ENCODE measurements around the gene COMMD1.
A peak's percentile ranks its signal among the peaks of the same experiment; 100 is the strongest.

Gene COMMD1

DNA sequence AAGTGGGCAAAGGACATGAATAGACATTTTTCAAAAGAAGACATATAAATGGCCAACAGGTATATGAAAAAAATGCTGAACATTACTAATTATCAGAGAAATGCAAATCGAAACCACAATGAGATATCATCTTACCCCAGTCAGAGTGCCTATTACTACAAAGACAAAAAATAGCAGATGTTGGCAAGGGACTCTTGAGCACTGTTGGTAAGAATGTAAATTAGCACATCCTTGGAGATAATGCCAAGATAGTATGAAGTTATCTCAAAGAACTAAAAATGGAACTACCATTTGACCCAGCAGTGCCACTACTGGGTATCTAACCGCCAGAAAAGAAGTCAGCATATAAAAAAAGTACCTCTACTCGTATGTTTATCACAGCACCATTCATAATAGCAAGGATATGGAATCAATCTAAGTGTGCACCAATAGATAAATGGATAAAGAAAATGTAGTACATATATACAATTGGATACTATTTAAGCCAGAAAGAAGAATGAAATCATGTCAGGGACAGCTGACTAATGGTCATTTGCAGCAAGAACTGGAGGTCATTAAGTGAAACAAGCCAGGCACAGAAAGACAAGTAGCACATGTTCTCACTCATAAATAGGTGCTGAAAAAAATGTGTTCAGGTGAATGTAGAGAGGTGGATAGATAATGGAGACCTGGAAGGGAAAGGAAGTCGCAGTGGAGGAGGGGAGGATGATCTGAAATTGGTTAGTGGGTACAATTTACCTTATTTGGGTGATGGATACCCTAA lies 148.7 kb downstream of the COMMD1 start:
- peaks cover 11% of the 10 kb centered on the region for H3K36me3 Mint-ChIP-seq
- H3K4me3 Mint-ChIP-seq, result no peak overlapping the region

GRCh38 chr2:62054916-62055450 lies 149.5 kb downstream of the COMMD1 start:
- Mint-ChIP-seq H3K4me3 (no peak overlapping the region), H3K9me3 (no peaks in the 10 kb centered on the region), H3K27ac (no peak overlapping the region), H3K36me3 (peaks cover 15% of the 10 kb centered on the region), H3K27me3 (no peaks in the 10 kb centered on the region), H3K4me1 (peaks cover 11% of the 10 kb centered on the region)

More for the DNA sequence above, 148.7 kb downstream of the COMMD1 start:
- Mint-ChIP-seq H3K9me3 (no peaks in the 10 kb centered on the region), H3K27ac (peak overlapping the region; percentile 36), H3K27me3 (no peaks in the 10 kb centered on the region), H3K4me1 (peaks cover 11% of the 10 kb centered on the region)

GRCh38 chr2:62055724-62056336 lies 150.4 kb downstream of the COMMD1 start:
- Mint-ChIP-seq H3K36me3 (peaks cover 18% of the 10 kb centered on the region), H3K4me1 (peaks cover 11% of the 10 kb centered on the region), H3K27me3 (no peaks in the 10 kb centered on the region), H3K4me3 (no peak overlapping the region), H3K27ac (no peak overlapping the region), H3K9me3 (no peaks in the 10 kb centered on the region)

DNA sequence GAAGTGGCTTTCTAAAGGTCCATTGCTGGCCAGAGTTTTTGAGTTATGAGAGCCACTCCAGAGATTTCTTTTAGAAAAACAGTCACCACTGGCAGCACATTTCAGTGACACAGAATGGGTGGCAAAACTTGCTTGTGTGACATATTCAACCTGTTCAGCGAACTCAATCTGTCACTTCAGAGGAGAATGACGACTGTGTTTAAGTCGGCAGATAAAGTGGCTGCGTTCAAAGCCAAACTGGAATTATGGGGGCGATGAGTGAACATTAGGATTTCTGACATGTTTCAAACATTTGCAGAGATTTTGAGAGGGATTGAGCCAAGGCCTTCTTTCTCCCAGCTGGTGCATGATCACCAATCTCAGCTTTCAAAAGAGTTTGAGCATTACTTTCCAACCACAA lies 150.9 kb downstream of the COMMD1 start:
- peaks cover 21% of the 10 kb centered on the region for H3K36me3 Mint-ChIP-seq
- no peak overlapping the region for H3K27ac Mint-ChIP-seq
- peaks cover 11% of the 10 kb centered on the region for H3K4me1 Mint-ChIP-seq
- H3K4me3 Mint-ChIP-seq, result no peak overlapping the region
- no peaks in the 10 kb centered on the region for H3K9me3 Mint-ChIP-seq
- no peaks in the 10 kb centered on the region for H3K27me3 Mint-ChIP-seq

- H3K4me3 Mint-ChIP-seq, result no peak overlapping the region
- peaks cover 15% of the 10 kb centered on the region for H3K36me3 Mint-ChIP-seq
- no peak overlapping the region for H3K27ac Mint-ChIP-seq
- no peaks in the 10 kb centered on the region for H3K9me3 Mint-ChIP-seq
- no peaks in the 10 kb centered on the region for H3K27me3 Mint-ChIP-seq
- peaks cover 3% of the 10 kb centered on the region for H3K4me1 Mint-ChIP-seq
These were observed 159.8 kb downstream of the COMMD1 start for GRCh38 chr2:62065243-62065642.

- Mint-ChIP-seq H3K4me1 (peaks cover 3% of the 10 kb centered on the region), H3K4me3 (no peak overlapping the region), H3K36me3 (peaks cover 22% of the 10 kb centered on the region), H3K27me3 (no peaks in the 10 kb centered on the region), H3K9me3 (no peaks in the 10 kb centered on the region), H3K27ac (no peak overlapping the region)
These were observed 165.7 kb downstream of the COMMD1 start for GRCh38 chr2:62071126-62071598.

DNA sequence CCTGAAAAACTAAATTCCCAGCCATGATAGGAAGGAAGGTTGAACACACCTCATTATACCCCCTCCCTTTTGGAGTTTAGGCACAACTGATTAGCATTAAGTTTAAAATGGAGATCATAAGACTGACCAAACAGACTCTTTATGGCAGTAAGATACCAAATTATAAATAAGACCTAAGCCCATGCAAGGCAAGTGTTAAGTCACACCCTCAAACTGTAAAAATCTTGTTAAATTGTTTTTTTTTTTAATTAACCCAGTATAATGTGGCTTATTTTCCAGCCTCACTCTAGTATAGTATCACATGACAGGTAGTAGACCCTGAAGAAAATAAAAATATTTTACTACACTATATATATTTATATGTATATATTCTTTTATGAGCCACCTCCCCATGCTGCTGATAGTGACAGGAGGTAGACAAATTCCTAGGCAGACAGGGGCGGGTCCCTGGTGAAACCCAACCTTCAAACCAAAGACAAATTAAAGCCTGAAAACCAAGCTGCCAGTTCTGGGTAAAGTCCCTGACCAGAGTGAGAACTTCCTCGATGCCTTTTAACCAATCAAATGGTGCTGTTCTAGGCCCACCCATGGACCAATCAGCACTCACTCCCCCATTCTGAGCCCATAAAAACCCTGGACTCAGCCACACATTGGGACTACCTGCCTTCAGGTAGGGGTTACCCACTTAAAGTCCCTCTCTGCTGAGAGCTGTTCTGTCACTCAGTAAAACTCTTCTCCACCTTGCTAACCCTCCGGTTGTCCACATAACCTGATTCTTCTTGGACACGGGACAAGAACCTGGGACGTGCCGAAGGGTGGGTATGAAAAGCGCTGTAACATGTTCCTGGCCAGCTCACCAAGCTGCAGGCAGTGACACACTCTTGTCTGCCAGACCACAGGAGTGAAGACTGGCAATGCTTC lies 166.5 kb downstream of the COMMD1 start:
- no peak overlapping the region for H3K27ac Mint-ChIP-seq
- no peaks in the 10 kb centered on the region for H3K27me3 Mint-ChIP-seq
- peaks cover 23% of the 10 kb centered on the region for H3K36me3 Mint-ChIP-seq
- no peak overlapping the region for H3K4me3 Mint-ChIP-seq
- peaks cover 3% of the 10 kb centered on the region for H3K4me1 Mint-ChIP-seq
- H3K9me3 Mint-ChIP-seq, result no peaks in the 10 kb centered on the region

DNA sequence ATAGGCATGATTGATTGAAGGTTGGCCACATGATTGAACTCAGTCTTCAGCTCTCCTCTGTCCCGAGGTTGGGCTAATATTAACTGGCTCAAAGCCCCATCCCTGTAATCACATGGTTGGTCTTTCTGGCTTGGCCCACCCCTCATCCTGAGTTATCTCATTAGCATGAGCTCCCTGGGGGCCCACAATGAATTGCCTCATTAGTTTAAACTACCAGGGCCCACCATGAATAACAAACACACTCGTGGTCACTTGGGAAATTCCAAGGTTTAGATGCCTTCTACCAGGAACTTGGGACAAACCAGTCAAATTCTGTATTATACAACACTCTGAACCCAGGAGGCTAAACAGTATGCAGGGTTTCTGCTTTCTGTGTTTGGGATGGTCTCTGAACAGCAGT lies 168.8 kb downstream of the COMMD1 start:
- Mint-ChIP-seq H3K27me3 (no peaks in the 10 kb centered on the region), H3K9me3 (no peaks in the 10 kb centered on the region), H3K36me3 (peaks cover 18% of the 10 kb centered on the region), H3K27ac (no peak overlapping the region), H3K4me1 (peaks cover 2% of the 10 kb centered on the region), H3K4me3 (no peak overlapping the region)

GRCh38 chr2:62076980-62077638 lies 171.6 kb downstream of the COMMD1 start:
- Mint-ChIP-seq H3K27ac (no peak overlapping the region), H3K36me3 (peaks cover 11% of the 10 kb centered on the region), H3K4me1 (no peaks in the 10 kb centered on the region), H3K9me3 (no peaks in the 10 kb centered on the region), H3K27me3 (no peaks in the 10 kb centered on the region), H3K4me3 (no peak overlapping the region)

DNA sequence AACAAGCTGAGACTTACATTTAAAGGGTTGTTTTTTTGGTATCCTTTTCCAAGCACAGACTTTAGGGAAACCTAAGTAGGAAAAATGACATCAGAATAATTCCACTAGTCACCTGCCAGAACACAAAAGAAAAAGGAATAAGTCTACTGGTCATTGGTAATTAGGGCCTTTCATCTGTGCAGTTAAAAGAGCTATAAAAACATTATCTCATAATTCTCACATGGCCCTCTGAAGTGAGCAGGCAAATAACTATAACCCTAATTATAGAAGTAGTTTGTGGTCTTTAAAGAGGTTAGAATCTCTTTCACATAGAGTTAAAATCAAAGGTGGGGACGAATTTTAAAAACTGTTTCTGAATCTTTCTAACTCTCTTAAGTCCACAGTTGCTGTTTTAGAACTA lies 179.3 kb downstream of the COMMD1 start:
- H3K36me3 Mint-ChIP-seq, result peaks cover 8% of the 10 kb centered on the region
- H3K4me3 Mint-ChIP-seq, result no peak overlapping the region
- no peaks in the 10 kb centered on the region for H3K9me3 Mint-ChIP-seq
- no peaks in the 10 kb centered on the region for H3K27me3 Mint-ChIP-seq
- no peaks in the 10 kb centered on the region for H3K4me1 Mint-ChIP-seq
- H3K27ac Mint-ChIP-seq, result no peak overlapping the region

DNA sequence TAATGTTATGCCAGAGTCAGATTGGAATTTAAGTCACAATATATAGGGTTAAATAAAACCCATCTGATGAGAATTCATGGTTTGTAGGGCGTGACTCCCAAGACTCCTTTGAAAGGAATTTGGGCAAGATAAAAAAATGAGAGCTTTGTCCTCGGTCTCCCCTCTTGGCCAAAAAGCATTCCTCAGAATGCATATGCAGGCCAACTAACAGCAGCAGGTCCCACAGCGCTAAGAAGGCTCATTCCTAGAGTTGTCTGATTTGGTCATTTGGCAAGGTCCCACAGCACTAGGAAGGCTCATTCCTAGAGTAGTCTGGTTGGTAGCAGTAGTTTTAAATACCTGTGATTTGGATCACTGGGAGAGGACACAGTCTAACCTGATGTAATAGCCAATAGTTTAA lies 184.2 kb downstream of the COMMD1 start:
- Mint-ChIP-seq H3K27ac (no peak overlapping the region), H3K4me3 (no peak overlapping the region), H3K27me3 (no peaks in the 10 kb centered on the region), H3K36me3 (peaks cover 13% of the 10 kb centered on the region), H3K4me1 (no peaks in the 10 kb centered on the region), H3K9me3 (no peaks in the 10 kb centered on the region)

DNA sequence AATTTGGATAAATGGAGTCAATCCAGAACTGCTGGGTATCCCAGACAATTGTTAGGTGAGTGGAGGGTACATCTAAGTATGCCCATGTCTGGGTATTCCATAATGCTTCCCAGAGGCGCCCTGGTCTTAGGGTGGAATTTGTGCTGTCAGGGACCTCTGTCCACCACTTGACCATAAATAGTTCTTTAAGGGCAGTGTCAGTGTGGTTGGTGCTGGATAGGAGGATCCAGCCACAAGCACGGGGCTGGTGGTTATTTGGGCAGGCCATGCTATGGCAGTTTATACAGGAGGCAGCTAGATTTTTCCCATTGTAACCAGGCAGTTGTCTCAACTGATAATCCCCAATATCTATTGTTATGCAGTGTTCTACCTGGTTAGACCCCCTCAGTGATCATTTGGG lies 186.0 kb downstream of the COMMD1 start:
- H3K4me1 Mint-ChIP-seq, result no peaks in the 10 kb centered on the region
- no peaks in the 10 kb centered on the region for H3K9me3 Mint-ChIP-seq
- H3K36me3 Mint-ChIP-seq, result peaks cover 12% of the 10 kb centered on the region
- H3K4me3 Mint-ChIP-seq, result no peak overlapping the region
- no peak overlapping the region for H3K27ac Mint-ChIP-seq
- no peaks in the 10 kb centered on the region for H3K27me3 Mint-ChIP-seq

GRCh38 chr2:62099050-62099449 lies 193.6 kb downstream of the COMMD1 start:
- peaks cover 4% of the 10 kb centered on the region for H3K36me3 Mint-ChIP-seq
- H3K9me3 Mint-ChIP-seq, result no peaks in the 10 kb centered on the region
- peaks cover 4% of the 10 kb centered on the region for H3K4me1 Mint-ChIP-seq
- no peak overlapping the region for H3K27ac Mint-ChIP-seq
- H3K27me3 Mint-ChIP-seq, result no peaks in the 10 kb centered on the region
- H3K4me3 Mint-ChIP-seq, result no peak overlapping the region

GRCh38 chr2:62099523-62100175 lies 194.2 kb downstream of the COMMD1 start:
- no peaks in the 10 kb centered on the region for H3K9me3 Mint-ChIP-seq
- H3K36me3 Mint-ChIP-seq, result peaks cover 4% of the 10 kb centered on the region
- no peaks in the 10 kb centered on the region for H3K27me3 Mint-ChIP-seq
- H3K4me3 Mint-ChIP-seq, result no peak overlapping the region
- no peak overlapping the region for H3K27ac Mint-ChIP-seq
- peaks cover 4% of the 10 kb centered on the region for H3K4me1 Mint-ChIP-seq

DNA sequence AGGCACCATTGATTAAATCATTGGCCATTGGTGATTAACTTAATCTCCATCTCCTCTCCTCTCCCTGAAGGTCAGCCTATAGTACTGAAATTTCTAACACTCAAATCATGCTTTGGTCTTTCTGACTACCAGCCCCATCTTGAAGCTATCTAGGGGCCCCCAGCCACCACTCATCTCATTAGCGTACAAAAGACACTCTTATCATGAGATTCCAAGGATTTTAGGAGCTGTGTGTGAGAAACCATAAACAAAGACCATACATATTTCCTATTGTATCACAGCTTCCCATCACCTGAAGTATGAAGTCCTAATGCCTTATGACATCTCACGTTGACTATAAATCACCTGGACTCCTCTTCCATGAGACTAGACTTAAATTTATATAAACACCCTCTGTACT lies 196.4 kb downstream of the COMMD1 start:
- no peak overlapping the region for H3K4me3 Mint-ChIP-seq
- H3K27ac Mint-ChIP-seq, result no peak overlapping the region
- peaks cover 4% of the 10 kb centered on the region for H3K4me1 Mint-ChIP-seq
- no peaks in the 10 kb centered on the region for H3K9me3 Mint-ChIP-seq
- H3K36me3 Mint-ChIP-seq, result peaks cover 4% of the 10 kb centered on the region
- no peaks in the 10 kb centered on the region for H3K27me3 Mint-ChIP-seq

Measured in activated naive CD4-positive, alpha-beta T cell treated with anti-CD3 and anti-CD28 coated beads, Interleukin-2, amount 50 U/mL, for 24 hours (primary cell).